Activated T-helper 1 cell treated with anti-CD3 and anti-CD28 coated beads, Interleukin-12 subunit alpha, Interleukin-12 subunit beta, Interleukin-2, Interleukin-4 antibody, amounts not matched to agents 30 ng/mL and 10 ng/mL and 1 ng/mL, durations not matched to agents 14 hours and 24 hours and 36 hours (primary cell): ENCODE measurements around the gene RBP3. TPM values are rescaled to one million over a fixed set of nuclear protein-coding genes. Genes with fewer than 3 reads are reported as not detected.
"Not testable (repeated sequence)": the region's sequence is repeated elsewhere in the genome, so short reads cannot be mapped to it uniquely, and the experiment has no call there.

ENCODE experiments used
- DNase-seq: peaks from one replicate; pipeline ENCODE4 v3.0.0; 2021; ENCODE audit warnings: low spot score
- H3K27ac Mint-ChIP-seq: one replicate; pipeline ENCODE4 v1.8.0; 2021; ENCODE audit warnings: mild to moderate bottlenecking, mixed read lengths
- H3K27me3 Mint-ChIP-seq: one replicate; pipeline ENCODE4 v1.8.0; 2022; ENCODE audit warnings: mild to moderate bottlenecking, moderate library complexity, mixed read lengths; ENCODE audit not compliant: insufficient read depth
- H3K36me3 Mint-ChIP-seq: one replicate; pipeline ENCODE4 v1.8.0; 2021; ENCODE audit warnings: low read depth, mixed read lengths
- H3K4me1 Mint-ChIP-seq: one replicate; pipeline ENCODE4 v1.8.0; 2021; ENCODE audit warnings: low read depth, mixed read lengths
- H3K4me3 Mint-ChIP-seq: one replicate; pipeline ENCODE4 v1.8.0; 2021; ENCODE audit warnings: mild to moderate bottlenecking, moderate library complexity, mixed read lengths
- H3K9me3 Mint-ChIP-seq: one replicate; pipeline ENCODE4 v1.8.0; 2021; ENCODE audit warnings: mixed read lengths
- intact Hi-C: fragments of 100-400 bp; cut with micrococcal nuclease; formaldehyde crosslinking; loops from one replicate; pipeline ENCODE4 v1.15.1; 2024
- total RNA-seq: library from RNA; stranded (reverse); gene quantifications from 2 replicates; pipeline ENCODE4 v1.2.3, GENCODE V29; 2022

Gene RBP3
- total RNA-seq, 1 donor from 2014 or later, result not detected

DNA sequence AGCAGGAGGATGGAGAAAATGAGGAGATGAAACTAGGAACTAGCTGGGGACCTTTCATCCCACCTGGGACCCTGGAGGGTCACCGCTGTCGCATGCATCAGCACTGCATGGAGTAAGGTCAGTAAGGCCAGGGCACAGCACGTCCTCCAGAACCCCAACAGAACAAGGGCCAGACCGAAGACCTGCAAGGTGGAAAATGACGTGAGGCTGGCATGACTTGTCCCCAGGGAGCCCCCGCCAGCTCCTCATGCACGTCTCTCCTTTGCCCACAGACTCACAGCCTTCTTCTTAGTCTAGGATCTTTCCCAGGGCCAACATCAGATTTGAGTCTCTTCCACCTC, 31.3 kb downstream of the RBP3 start:
- intact Hi-C loops, result no loop called here
- H3K4me1 Mint-ChIP-seq, result peaks cover 8% of the 10 kb centered on the region
- H3K27me3 Mint-ChIP-seq, result peaks cover 45% of the 10 kb centered on the region
- no peak overlapping the region for H3K4me3 Mint-ChIP-seq
- H3K36me3 Mint-ChIP-seq, result peaks cover 1% of the 10 kb centered on the region
- no peaks in the 10 kb centered on the region for H3K9me3 Mint-ChIP-seq
- no peak overlapping the region for H3K27ac Mint-ChIP-seq
- no peak for DNase-seq

DNA sequence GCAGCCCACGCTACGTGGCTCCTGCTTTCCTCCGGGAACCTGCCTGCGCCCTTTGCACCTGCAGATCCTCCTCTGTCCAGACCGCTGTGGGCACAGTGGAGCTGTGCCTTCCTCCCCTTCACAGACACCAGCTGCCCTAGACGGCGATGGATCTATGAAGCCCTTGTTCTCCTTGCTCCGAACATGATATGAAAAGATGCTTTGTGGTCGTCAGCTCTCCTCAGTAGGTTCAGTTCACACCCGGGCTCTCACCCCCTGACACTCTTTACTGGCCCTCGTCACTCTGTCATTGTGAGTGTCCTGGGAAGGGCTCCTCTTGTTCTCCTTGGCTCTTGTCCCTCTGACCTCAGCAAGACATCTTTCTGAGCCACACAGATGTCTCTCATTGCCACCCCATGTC, 31.7 kb downstream of the RBP3 start:
- Mint-ChIP-seq H3K27ac (no peak overlapping the region), H3K27me3 (peaks cover 48% of the 10 kb centered on the region), H3K9me3 (peaks cover 2% of the 10 kb centered on the region), H3K4me1 (peaks cover 10% of the 10 kb centered on the region), H3K36me3 (peaks cover 1% of the 10 kb centered on the region), H3K4me3 (no peak overlapping the region)
- no peak for DNase-seq
- intact Hi-C loops, result no loop called here

DNA sequence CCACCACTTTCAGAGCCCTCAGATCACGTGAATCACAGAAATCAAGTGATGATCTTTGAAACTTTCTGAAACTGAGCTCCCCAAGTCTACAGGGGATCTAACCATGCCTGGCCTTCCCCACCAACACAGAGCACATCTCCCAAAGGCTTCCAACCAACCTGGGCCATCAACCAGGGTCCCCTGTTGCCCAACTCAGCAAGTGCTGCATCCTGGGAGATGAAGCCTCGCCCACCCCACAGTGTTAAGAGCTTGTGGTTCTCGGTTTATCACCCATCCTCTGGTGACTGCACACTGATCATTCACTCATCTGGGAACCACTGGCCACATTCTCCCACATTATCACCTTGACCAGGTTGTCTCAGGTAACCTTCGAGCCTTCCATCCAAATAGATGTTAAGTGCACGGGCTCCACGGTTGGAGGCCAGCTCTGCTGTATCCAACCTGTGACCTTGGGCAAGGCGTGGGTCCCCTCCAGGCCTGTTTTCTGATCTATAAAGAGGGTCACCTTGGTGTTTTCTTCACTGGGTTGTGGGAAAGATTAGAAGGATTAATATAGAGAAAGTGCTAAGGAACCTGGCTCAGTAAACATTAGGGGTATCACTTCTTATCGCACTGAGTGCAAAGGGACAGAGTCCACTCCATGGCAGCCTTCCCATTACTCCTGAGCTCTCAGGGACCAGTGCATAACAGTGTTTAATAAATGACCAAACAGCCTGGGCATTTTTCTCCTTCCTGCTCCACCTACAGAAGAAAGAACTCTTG, 32.4 kb downstream of the RBP3 start:
- no peak for DNase-seq
- Mint-ChIP-seq H3K4me1 (peaks cover 12% of the 10 kb centered on the region), H3K9me3 (peaks cover 5% of the 10 kb centered on the region), H3K4me3 (no peak overlapping the region), H3K36me3 (peaks cover 1% of the 10 kb centered on the region), H3K27ac (no peak overlapping the region), H3K27me3 (peaks cover 53% of the 10 kb centered on the region)
- intact Hi-C loops, result no loop called here

GRCh38 chr10:47381103-47381395, 32.9 kb downstream of the RBP3 start:
- peaks cover 12% of the 10 kb centered on the region for H3K4me1 Mint-ChIP-seq
- no peak overlapping the region for H3K4me3 Mint-ChIP-seq
- intact Hi-C loops, result no loop called here
- H3K9me3 Mint-ChIP-seq, result peaks cover 9% of the 10 kb centered on the region
- no peak for DNase-seq
- peaks cover 56% of the 10 kb centered on the region for H3K27me3 Mint-ChIP-seq
- H3K27ac Mint-ChIP-seq, result no peak overlapping the region
- peaks cover 3% of the 10 kb centered on the region for H3K36me3 Mint-ChIP-seq

GRCh38 chr10:47381427-47382379, 33.5 kb downstream of the RBP3 start:
- Mint-ChIP-seq H3K9me3 (peaks cover 9% of the 10 kb centered on the region), H3K27me3 (peaks cover 56% of the 10 kb centered on the region), H3K36me3 (peaks cover 3% of the 10 kb centered on the region), H3K27ac (no peak overlapping the region), H3K4me3 (no peak overlapping the region), H3K4me1 (peaks cover 12% of the 10 kb centered on the region)
- no peak for DNase-seq
- intact Hi-C loops, result no loop called here

DNA sequence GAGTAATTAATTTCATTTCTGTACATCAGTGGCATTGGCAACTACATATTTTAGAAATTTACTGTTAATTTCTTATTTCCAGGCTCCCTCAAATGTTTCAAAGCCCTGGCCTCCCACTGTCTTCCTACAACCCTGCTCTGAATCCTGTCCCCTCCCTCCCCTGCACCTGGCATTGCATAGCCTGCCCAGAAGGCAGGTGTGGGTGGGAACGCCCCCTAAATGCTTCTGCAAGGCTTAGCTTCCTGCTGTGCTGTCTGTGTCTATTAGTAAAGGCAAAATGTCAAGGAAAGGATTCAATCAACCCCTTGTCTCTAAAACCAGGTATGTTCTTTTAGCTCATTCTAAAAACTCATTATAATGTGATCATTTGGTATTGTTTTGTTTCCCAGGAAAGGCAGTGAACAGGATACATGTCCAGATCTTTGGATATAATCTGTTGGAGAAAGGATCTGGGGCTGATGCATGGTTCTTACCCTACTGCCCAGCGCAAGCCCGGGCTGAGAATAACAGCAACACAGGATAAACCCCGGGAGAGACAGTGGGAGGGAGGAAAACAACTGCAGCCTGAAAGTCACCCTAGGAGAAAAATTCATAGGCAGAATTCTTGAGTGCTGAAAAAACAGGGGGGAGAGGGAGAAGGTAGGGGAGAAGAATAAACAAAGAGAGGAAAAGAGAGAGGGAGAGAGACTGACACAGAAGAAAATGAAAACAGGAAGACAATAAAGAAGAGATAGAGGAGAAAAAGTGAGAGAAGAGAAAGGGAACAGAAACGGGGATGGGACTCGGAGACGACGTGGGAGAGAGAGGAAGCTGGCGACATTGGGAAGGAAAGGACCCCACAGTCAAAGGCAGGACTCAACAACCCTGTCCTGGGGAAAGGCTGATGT, 35.3 kb downstream of the RBP3 start:
- Mint-ChIP-seq H3K4me3 (peak overlapping the region; percentile 85), H3K36me3 (peaks cover 3% of the 10 kb centered on the region), H3K9me3 (peaks cover 17% of the 10 kb centered on the region), H3K27ac (no peak overlapping the region), H3K4me1 (peaks cover 12% of the 10 kb centered on the region), H3K27me3 (peaks cover 43% of the 10 kb centered on the region)
- no peak for DNase-seq
- intact Hi-C loops, result no loop called here

- Mint-ChIP-seq H3K27me3 (peaks cover 45% of the 10 kb centered on the region), H3K4me3 (peak within 1 kb of the TSS; percentile 85), H3K27ac (no peak within 1 kb of the TSS), H3K9me3 (peaks cover 17% of the 10 kb centered on the region), H3K36me3 (peaks cover 3% of the 10 kb centered on the region), H3K4me1 (peaks cover 12% of the 10 kb centered on the region)
- peak; percentile 64 for DNase-seq
- intact Hi-C loops, result no loop called here
Measured at GRCh38 chr10:47384148-47384921, 36.2 kb downstream of the RBP3 start, which contains the start of gene ZNF488. Gene ZNF488 (minus strand): TSS chr10:47384293. CDS start chr10:47368829, 15,464 bp downstream.

- H3K4me3 Mint-ChIP-seq, DNase-seq, H3K36me3 Mint-ChIP-seq, H3K27ac Mint-ChIP-seq, intact Hi-C loops: not testable (repeated sequence)
- peaks cover 42% of the 10 kb centered on the region for H3K27me3 Mint-ChIP-seq
- H3K9me3 Mint-ChIP-seq, result peaks cover 17% of the 10 kb centered on the region
- H3K4me1 Mint-ChIP-seq, result peaks cover 12% of the 10 kb centered on the region
Measured at GRCh38 chr10:47386104-47386503, 37.9 kb downstream of the RBP3 start.

DNA sequence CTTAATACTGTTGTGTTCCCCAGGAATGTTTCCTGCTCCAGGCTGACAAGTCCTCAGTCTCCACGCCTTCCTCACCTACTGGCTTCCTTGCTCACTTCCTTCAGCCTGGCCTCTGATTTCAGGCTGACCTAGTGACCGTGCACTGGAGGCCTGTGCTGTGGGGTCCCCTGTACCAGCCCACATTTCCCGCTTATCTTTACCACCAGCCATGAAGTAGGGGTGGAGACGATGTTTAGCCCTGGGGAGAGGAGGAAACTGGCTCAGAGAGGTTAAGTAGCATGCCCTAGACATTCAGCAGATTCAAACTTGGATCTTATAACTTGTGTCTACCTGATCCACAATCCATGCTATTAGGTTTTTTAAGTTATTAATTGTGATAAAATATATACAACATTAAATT, 40.7 kb downstream of the RBP3 start:
- no peak for DNase-seq
- peaks cover 30% of the 10 kb centered on the region for H3K27me3 Mint-ChIP-seq
- intact Hi-C loops, result no loop called here
- H3K36me3 Mint-ChIP-seq, result peaks cover 2% of the 10 kb centered on the region
- H3K9me3 Mint-ChIP-seq, result peaks cover 17% of the 10 kb centered on the region
- H3K27ac Mint-ChIP-seq, result no peak overlapping the region
- no peak overlapping the region for H3K4me3 Mint-ChIP-seq
- peaks cover 6% of the 10 kb centered on the region for H3K4me1 Mint-ChIP-seq

GRCh38 chr10:47389619-47390018, 41.5 kb downstream of the RBP3 start:
- intact Hi-C loops, result no loop called here
- Mint-ChIP-seq H3K27me3 (peaks cover 31% of the 10 kb centered on the region), H3K36me3 (peaks cover 2% of the 10 kb centered on the region), H3K4me1 (peaks cover 4% of the 10 kb centered on the region), H3K4me3 (no peak overlapping the region), H3K9me3 (peaks cover 17% of the 10 kb centered on the region), H3K27ac (no peak overlapping the region)
- no peak for DNase-seq

DNA sequence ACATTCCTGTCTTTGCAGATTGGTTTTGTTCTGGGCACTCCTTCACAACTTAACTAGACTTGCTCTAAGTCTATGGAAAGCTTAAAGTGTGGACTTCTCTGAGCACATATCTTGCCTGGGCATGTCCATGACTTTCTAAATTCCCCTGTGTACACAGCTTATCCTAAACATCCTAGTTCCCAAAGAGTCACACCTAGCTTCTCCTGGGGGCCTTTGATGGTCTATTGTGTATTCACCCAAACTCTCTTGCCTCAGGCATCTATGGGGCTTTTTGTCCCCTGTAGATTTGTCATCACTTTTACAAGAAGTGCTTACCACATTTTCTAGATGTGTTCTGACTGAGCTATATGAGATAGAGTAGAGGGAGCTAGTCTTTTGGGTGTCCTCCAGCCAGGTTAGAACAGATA, 48.2 kb downstream of the RBP3 start:
- H3K27me3 Mint-ChIP-seq, result peaks cover 20% of the 10 kb centered on the region
- no peak for DNase-seq
- no peaks in the 10 kb centered on the region for H3K36me3 Mint-ChIP-seq
- H3K27ac Mint-ChIP-seq, result no peak overlapping the region
- H3K4me3 Mint-ChIP-seq, result no peak overlapping the region
- H3K9me3 Mint-ChIP-seq, result no peaks in the 10 kb centered on the region
- H3K4me1 Mint-ChIP-seq, result no peaks in the 10 kb centered on the region
- intact Hi-C loops, result no loop called here

- Mint-ChIP-seq H3K4me1 (no peaks in the 10 kb centered on the region), H3K27ac (no peak overlapping the region), H3K36me3 (no peaks in the 10 kb centered on the region), H3K4me3 (no peak overlapping the region), H3K27me3 (peaks cover 17% of the 10 kb centered on the region), H3K9me3 (no peaks in the 10 kb centered on the region)
- intact Hi-C loops, result no loop called here
- DNase-seq, result no peak
Measured at GRCh38 chr10:47397256-47397655, 49.1 kb downstream of the RBP3 start.
